Stimulated activated CD4-positive, alpha-beta T cell treated with anti-CD3 and anti-CD28 coated beads, Interleukin-12 subunit alpha, Interleukin-12 subunit beta, amount 100 ng/mL, for 48 hours (primary cell): ENCODE results near the gene SLC12A7.
"Not testable (repeated sequence)": the region's sequence is repeated elsewhere in the genome, so short reads cannot be mapped to it uniquely, and the experiment has no call there.

ENCODE experiments used
- DNase-seq, 3 donors: peaks; one replicate each; pipeline ENCODE4 v3.0.0-alpha.2; 2020; ENCODE audit warnings: low read depth in 2 of 3, low spot score in 1 of 3

Gene SLC12A7

DNA sequence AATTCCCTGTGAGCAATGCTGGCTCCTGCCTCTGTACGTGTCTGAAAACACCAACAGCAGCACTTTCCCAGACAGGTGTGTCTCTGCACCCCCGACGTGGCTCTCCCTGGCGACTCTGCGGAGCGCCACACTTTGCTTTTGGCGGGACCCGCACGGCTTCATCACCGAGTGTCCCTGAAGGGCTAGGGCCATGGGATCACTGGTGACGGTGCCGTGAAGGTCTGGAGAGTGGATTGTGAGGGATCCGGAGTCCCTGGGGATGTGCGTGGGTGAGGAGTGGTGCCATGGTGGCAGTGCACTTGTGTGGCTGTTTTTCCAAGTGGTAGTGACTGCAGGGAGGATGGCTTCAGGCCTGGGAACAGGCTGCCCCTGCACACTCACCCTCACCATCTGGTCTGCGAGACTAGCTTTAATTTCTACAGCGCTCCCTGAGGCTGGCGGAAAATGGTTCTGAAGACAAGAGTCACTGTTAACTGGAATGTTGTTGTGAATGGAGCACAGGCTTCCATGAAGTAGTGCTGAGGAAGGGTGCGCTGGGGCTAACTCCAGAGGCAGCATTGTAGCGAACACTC lies 100.0 kb downstream of the SLC12A7 start:
- DNase-seq, result no peak

DNA sequence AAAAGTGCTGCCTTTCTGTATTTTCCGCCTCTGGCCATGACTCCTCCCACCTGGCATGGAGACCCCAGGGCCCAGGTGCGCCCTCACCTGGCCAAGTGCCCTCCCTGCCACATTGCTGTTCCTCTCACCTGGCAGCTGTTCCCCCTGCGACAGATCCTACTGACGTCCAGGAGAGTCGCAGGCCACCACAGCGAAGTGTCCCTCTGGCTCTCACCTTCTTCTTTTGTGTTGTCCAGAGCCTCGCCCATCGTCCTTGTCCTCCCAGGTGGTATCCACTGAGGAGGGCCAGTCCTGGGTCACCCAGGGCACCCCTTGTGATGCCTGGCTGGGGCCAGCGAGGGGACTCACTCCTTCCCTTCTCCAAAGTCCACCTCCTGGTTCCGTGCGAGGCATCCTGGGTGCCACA lies 100.6 kb downstream of the SLC12A7 start:
- peak; percentile 28 to 52 (median 37) for DNase-seq

DNA sequence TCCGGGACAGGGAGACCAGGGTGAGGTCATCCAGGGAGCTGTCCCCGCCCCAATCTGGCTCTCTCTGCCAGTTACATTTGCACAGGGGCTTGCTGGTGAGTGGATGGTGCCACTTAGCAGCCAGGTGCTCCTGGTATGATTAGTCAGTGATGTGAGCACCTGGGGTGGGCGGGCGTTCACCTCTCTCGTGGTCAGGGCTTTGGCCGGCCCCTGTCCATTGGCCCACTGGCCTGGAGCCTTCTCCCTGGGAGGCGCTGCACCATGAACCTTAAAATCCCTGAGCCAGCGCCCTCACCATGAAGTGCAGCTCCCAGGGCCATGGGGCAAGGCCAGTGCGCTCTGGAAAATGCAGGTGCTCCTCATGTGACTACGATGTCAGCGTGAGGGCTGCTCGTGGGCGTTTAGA lies 101.2 kb downstream of the SLC12A7 start:
- DNase-seq, result no peak

DNA sequence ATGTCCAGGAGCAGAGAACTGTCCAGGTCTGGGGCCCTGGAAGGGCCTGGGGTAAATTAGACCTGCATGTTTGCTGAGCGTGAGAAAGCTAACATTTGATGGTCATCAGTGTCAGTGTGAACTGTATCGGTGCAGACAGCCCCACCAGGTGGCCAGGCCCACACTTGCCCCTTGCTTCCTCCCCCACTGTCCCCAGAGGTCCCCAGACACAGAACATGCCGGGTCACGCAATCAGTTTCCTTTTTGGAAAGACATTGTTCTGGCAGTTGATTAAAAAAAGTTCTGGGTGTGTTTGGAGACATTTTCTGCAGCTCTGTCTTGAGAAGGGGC lies 101.7 kb downstream of the SLC12A7 start:
- DNase-seq, result no peak

DNA sequence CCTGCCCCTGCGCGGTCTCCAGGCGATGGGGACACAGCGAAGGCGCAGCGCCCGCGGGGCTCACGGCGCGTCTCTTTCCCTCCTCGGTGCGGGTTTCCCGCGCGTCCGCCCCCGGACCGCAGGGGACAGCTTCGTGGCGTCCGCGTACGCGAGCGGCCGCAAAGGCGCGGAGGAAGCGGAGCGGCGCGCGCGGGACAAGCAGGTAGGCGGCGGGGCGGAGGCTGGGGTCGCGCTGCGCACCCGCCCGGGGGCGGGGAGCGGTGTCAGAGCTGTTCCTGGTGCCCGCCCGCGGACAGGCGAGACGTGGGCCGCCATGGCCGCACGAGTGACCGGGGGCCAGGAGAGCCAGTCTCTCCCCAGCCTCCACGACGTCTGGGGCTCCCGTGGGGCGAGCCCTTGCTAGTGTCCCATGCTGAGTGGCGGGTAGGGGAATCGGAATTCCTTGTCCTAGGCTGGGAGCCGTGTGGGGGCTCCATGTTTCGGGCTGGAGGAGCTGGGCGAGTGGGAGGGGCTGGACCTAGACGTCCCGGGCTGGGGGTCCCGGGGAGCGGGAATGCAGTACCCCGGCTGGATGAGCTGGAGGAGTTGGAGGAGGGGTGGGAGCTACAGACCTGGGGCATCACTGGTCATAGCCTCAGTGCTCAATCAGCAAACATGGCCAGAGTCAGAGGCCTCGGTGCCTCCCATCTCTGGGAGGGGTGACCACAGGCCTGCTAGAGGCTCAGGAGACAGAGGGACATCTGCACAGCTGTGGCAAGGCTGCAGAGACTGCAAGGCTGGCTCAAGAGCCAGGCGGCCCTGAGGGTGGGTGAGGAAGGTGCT lies 102.3 kb downstream of the SLC12A7 start:
- DNase-seq, result no peak

DNA sequence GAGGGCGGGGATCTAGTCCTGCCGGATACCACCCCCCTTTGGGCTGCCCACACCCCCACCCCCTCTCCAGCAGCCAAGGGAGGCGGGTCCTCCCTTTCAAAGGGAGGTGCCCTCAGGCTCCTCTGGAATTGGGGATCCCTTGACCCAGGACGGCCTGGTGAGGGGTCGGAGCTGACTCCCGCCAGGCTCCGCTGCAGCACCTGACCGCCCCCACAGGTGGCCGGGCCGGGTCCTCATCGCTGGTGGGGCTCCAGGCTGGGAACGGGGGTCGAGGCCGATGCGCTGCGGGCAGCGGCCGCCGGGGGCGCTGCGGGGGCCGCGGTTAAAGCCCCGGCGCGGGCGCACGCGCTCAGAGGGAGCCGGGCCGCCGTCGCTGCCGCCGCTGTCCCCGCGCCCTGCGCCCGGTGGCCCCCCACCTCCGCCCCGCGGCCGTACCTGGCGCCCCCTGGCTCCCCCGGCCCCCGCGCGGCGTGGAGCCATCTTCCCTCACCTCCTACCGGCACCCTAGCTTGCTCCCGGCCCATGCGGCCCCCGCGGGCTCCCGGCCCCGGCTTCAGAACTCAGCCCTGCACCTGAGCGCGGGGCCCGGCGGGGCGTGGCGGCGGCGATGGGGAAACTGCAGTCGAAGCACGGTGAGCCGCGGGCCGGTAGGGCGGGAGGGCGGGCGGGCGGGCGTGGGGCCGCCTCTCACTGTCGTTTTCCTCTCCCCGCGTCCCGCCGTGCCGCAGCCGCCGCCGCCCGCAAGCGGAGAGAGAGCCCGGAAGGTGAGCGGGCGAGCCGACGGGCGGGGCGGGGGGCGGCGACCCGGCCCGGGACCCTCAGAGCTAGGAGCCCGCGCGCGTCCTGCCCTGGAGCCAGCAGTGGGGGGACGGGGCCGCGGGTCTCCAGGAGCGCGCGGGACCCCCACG lies 103.2 kb downstream of the SLC12A7 start, which contains the start of gene NKD2:
TSS of gene NKD2 (plus strand) at position 352 of the 908 bp plus-strand sequence. CDS start at position 608, 256 bp downstream.
- peak in 1 of 3 donors; percentile 21 for DNase-seq

DNA sequence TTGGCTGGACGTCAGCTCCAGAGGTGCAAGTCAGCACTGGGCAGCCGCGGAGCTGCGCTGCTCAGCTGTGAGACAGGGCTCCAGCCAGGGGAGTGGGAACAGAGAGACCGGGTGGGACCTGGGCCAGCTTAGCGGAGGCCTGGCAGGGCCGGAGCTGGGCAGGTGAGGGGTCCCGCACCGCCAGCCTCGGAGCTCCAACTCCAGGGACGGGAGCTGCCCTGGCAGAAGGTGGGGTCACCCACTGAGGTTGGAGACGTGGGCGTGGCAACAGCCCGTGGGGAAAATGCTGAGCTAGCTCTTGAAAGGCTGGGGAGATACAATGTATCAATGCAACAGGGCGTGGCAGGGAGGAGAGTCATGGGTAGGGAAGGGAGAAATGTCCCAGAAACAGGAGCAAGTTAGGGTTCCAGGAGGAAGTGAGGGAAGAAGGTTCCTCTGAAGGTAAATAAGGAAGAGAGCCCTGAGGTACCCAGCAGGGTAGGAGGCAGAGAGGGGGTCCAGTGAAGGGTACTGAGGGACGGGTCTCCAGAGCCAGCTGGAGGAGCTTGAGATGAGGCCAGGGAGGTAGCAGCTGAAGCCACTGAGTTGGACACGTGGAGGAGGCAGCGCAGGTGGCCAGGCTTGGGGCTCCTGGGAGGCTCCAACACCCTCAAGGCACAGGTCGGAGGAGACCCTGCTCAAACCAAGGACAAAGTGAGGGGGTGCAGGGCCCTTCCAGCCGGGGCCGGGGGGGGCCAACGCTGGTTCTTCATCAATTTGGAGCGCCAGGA lies 104.0 kb downstream of the SLC12A7 start:
- no peak for DNase-seq

DNA sequence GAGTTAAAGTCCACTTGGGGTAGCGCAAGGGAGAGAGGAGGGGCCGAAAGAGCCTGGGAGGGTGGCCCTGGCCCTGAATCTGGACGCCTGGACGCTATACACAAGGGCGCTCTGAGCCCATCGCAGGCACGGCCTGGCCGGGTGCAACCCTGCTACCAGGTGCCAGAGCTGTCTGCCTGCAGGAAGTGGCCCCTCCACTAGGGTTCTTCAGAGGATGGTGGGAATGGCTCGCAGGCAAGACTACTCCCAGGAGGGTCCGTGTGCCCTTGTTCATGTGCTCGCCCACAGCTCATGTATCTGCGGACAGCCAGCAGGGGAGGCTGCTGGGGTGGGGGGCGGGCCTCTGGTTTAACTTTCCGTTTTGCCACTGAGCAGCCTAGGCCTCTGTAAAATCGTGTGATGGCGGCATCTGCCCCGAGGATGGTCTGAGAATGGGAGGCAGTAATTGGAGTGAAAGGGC lies 104.6 kb downstream of the SLC12A7 start:
- DNase-seq, result no peak

DNA sequence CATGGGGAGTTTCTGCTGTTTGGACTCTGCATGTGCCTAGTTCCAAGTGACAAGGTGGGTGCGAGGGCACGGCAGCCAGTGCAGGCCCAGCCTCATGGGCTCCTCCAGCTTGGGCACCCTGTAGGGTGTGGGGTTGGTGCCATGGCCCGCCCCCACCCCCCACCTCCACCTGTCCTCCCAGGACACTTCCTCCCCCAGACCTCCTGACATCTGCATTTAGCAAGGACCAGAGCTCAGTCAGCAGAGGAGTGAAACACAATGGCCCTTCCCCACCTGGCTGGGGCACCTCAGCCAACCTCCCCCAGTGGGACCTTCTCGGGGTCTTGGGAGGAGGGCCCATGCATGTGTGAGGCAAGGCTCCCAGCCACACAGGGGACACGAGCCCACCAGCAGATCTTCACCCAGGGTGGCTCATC lies 105.2 kb downstream of the SLC12A7 start:
- DNase-seq, result no peak

DNA sequence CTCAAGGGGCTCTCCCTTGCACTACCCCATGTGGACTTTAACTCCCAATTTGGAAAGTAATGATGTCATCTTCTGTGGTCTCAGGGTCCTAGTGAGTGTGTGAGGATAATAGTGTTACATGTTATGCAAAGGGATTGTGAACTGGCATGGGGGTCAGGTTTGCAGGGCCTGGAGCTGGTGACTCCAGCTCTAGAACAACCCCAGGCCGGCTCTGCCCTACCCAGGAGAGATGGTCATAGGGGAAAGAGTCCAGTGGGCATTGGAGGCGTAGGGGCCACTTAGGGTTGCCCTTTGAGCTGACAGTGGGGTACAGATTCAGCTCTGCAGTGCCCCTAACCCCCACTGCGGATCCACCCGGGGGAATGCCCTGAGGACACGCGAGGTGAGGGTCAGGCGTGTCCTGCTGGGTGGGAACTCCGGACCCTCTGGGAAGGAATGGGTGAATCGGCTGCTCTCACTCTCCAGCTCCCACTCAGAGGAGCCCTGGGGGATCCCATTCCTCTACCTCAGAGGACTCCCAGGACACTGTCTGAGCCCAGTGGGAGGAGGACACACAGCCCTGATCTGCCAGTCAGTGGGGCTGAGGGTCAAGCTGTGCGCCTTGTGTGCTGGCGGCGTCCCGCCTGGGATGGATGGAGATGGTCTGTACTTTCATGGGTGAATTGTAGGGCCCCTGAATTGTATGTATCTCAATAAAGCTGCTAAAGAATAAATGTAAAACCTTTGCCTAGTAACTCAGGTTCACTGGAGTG lies 105.8 kb downstream of the SLC12A7 start:
- DNase-seq, result no peak

DNA sequence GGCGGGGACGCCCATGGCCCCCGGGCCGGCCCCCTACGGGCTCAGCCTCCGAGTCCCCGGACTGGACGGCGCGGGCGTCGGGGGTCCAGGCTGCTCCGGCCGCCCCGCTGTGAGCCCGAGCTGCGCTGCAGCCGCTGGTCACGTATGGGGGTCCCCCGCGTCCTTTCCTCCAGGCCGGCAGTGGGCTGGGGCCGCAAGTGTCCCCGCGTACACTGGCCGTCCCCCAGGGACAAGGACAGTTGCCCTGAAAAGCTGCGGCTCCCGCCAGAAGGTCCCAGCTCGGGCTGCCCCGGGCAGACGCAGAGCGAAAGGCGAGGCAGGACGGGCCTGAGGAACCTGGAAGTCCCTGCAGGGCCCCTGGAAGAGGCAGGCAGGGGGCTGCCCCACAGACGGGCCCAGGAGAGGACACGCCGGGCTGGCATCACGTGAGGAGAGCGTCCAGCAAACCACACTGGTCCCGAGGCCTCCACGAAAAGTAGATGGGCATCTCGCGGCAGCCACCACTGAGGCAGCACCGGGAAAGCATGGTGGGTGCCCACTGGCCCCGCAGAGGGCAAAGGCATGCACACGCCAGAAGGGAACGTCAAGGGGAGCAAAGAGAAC lies 106.5 kb downstream of the SLC12A7 start:
- DNase-seq, result no peak

DNA sequence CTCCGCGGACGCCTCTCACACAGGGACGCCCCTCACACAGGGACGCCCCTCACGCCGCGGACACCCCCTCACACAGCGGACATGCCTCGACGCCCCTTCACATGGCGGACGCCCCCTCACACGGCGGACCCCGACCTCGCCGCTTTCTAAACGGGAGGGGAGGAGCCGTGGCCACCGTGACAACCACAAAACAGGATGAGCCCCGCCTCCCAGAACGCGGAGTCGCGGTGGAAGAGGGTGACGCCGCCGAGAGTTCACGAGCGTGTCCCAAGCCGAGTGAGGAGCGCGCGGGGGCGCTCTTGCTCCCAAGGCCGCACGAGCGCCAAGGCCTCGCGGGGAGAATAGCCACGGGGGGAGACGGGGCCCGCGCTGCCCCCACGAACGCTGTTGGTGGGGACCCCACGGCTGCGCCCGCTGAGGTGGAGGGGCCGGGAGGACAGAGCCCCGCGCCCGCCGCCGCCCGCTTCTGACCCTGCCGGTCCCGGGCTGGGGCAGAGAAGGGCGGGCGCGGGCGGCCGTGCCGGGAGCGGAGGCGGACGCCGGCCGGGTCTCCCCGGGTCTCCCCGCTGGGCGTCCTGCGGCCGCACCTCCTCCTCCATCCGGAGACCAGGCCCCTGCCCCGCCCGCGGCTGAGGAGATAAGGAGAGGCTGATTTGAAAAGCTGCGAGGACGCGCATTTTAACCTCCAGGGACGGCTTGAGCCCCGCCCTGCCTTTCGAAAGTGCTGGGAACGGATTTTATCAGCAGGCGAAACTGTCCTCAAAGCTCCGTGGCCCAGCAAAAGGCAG lies 107.2 kb downstream of the SLC12A7 start:
- DNase-seq, result peak in 1 of 3 donors; percentile 34

DNA sequence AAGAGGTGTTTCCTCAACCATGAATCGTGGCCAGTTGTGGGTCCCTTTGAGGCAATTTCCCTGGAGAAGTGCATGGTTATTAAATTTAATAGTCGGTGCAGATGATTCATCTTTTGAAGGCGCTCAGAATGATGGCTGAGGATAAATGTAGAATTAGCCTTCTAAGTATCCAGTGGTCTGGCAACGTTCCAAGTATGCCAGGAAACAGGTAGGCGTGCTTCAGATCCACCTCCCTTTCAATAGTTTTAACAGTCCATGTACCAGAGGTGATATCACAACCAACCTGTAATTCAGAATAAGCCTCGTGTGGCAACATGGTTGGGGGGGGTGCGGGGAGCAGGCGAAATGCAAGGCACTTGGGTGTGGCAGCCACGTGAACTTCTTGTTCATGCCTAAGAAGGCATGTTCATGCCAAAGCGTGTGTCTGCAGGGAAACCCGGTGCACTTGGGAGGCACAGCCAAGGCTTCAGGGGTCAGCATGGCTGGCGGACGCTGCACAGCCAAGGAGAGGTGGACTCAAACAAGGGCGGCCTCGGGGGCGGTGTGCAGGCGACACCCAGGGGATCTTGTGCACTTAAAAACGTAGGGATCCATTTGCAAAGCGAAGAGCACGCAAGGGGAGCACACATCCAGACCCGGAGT lies 108.4 kb downstream of the SLC12A7 start:
- no peak for DNase-seq

DNA sequence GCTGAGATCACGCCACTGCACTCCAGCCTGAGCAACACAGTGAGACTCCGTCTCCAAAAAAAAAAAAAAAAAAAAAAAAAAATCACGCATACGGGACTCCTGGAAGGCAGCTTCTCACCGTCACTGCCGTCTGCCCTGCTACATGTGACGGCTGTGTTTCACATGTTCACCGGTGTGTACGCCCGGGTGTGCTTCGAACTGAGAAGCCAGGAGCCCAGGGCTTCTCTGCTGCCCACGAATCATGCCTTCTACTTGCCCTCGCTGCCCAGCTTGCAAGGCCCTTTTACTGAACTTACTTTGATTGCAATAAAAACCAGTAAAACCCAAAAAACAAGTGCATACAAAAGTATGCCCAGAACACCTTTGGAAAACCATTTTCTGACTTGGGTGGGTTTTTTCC lies 109.0 kb downstream of the SLC12A7 start:
- no peak for DNase-seq

DNA sequence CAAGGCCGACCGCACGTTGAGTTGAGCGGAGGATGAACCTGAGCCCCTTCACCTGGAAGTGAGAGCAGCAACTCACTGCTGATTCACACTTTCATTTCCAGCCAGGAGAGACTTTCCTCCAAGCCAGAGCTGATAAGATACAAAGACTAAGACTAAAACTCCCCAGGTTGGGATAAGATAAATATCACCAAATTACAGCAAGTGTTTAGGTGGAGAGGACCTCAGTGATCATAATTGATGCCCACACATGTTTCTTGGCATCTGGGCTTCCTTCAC lies 109.7 kb downstream of the SLC12A7 start:
- no peak for DNase-seq

DNA sequence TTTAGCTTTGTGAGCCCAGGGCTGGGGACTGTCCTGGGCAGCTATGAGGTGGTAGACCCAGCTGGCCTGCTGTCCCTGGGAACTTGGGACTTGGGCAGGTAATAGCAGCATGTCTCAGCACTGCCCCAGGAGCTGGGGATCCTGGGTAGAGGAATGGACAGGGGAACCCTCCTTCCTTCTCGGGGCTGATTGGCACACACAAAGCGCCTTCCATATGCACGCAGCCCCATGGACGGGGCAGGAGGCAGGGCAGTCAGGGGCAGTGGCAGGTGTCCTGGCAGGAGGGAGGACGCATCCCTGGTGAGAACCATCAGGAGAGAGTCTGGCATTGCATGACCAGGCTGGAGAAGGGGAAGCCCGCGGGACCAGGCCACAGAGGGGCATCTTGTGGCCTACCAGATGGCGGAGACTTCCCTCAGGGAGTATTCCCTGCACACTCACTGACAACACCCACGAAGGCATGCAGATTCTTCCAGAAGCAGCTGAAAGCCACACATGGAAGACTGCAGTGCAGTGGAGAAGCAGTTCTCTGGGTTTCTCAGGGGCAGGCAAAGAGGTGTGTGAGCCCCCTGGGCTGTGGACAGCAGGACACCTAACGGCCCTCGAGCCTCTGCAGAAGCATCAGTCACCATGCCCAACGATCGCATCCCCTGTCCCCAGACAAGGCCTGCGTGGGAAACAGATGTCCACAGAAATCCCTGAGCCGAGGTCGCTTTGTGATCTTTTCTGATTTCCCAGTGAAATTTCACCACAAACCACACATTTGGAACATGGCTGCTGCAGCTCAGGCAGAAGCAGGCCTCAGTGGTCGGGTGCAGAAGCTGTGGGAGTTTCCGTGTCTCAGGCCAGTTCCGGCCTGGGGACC lies 110.2 kb downstream of the SLC12A7 start:
- no peak for DNase-seq

DNA sequence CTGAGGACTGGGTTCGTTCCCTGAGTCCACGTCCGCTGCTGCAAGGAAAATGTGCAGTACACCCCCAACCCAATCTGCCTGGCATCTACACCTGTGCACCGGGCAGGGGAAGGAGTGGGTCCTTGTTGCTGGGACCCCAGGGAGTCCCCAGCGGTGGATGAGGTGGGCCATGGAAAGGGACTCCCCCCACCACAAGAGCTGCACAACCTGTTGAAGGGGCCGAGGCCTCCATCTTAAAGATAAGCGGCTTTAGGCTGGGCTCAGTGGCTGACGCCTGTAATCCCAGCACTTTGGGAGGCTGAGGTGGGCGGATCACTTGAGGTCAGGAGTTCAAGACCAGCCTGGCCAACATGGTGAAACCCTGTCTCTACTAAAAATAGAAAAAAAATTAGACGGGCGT lies 111.0 kb downstream of the SLC12A7 start:
- DNase-seq, result not testable (repeated sequence)
